ENCODE measurements around the gene SGSM1. TPM values are rescaled to one million over a fixed set of nuclear protein-coding genes. Genes with fewer than 3 reads are reported as not detected.

SGSM1 gene
- total RNA-seq, 1 experiment from 2014 or later = 4.3 TPM

GRCh38 chr22:24776525-24776924 lies 29.5 kb upstream of the SGSM1 start:
- Histone ChIP-seq H3K27me3 (ENCODE audit: insufficient read depth, low read length) (no peaks in the 10 kb centered on the region), H2AK5ac (ENCODE audit: insufficient read length, low read length) (no peak overlapping the region), H3T11ph (ENCODE audit: low read length) (no peak overlapping the region), H4K20me1 (ENCODE audit: control insufficient read depth, insufficient read depth, insufficient read length) (no peaks in the 10 kb centered on the region), H3K9ac (ENCODE audit: extremely low read depth, insufficient read length, low read length) (no peak overlapping the region), H3K4me1 (ENCODE audit: insufficient read depth, low read length) (peaks cover 4% of the 10 kb centered on the region; the same call in 1 of the 2 replicates), H3K56ac (ENCODE audit: insufficient read length, low read depth, low read length) (no peak overlapping the region), H2AFZ (ENCODE audit: low read length) (no peak overlapping the region), H3K23me2 (ENCODE audit: insufficient read length, low read depth, low read length, poor library complexity, severe bottlenecking) (no peaks in the 10 kb centered on the region), H2BK15ac (ENCODE audit: low read depth, low read length) (no peak overlapping the region), H4K5ac (ENCODE audit: insufficient read length, low read depth, low read length) (no peak overlapping the region), H3K4me2 (ENCODE audit: insufficient read depth, insufficient read length, low read length) (no peak overlapping the region), H4K8ac (replicated peaks; ENCODE audit: insufficient read length, low read depth, low read length) (no peak overlapping the region), H3K79me2 (ENCODE audit: insufficient read depth, low read length) (no peaks in the 10 kb centered on the region), H3K14ac (ENCODE audit: insufficient read depth, low read length) (no peak overlapping the region), H3K4ac (ENCODE audit: low read depth, low read length) (no peak overlapping the region), H3K23ac (ENCODE audit: insufficient read length, low read depth, low read length) (no peak overlapping the region), H2BK120ac (ENCODE audit: low read depth, low read length, poor library complexity, severe bottlenecking) (no peak overlapping the region), H3K79me1 (ENCODE audit: insufficient read depth, low read depth, low read length, poor library complexity, severe bottlenecking) (no peaks in the 10 kb centered on the region), H3K18ac (ENCODE audit: insufficient read length, low read depth, low read length) (no peak overlapping the region), H4K91ac (ENCODE audit: insufficient read length, low read depth, low read length) (no peak overlapping the region), H3K27ac (ENCODE audit: insufficient read length, low read depth, low read length) (no peak overlapping the region), H2BK5ac (ENCODE audit: insufficient read length, low read length) (no peak overlapping the region), H3K9me3 (ENCODE audit: control insufficient read depth, low read depth, low read length) (no peaks in the 10 kb centered on the region), H2BK20ac (ENCODE audit: low read depth, low read length, poor library complexity, severe bottlenecking) (no peak overlapping the region), H2BK12ac (ENCODE audit: insufficient read length, low read depth, low read length) (no peak overlapping the region)
- Mint-ChIP-seq H3K27me3 (ENCODE audit: low read depth) (no peaks in the 10 kb centered on the region), H3K27ac (no peak overlapping the region; a peak in 1 of 7 replicates), H3K9me3 (no peaks in the 10 kb centered on the region), H3K4me3 (no peak overlapping the region), H3K4me1 (peaks cover 8 to 9% of the 10 kb centered on the region in 2 experiments), H3K36me3 (ENCODE audit: insufficient read depth in 1 of 3, low read depth in 3 of 3) (no peaks in the 10 kb centered on the region)
- no peak for DNase-seq
- TF ChIP-seq, protein P1, sequence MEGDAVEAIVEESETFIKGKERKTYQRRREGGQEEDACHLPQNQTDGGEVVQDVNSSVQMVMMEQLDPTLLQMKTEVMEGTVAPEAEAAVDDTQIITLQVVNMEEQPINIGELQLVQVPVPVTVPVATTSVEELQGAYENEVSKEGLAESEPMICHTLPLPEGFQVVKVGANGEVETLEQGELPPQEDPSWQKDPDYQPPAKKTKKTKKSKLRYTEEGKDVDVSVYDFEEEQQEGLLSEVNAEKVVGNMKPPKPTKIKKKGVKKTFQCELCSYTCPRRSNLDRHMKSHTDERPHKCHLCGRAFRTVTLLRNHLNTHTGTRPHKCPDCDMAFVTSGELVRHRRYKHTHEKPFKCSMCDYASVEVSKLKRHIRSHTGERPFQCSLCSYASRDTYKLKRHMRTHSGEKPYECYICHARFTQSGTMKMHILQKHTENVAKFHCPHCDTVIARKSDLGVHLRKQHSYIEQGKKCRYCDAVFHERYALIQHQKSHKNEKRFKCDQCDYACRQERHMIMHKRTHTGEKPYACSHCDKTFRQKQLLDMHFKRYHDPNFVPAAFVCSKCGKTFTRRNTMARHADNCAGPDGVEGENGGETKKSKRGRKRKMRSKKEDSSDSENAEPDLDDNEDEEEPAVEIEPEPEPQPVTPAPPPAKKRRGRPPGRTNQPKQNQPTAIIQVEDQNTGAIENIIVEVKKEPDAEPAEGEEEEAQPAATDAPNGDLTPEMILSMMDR (conservative IDR thresholded peaks at IDR 0.05) = no peak
- no CpG with 5 or more reads among the region's 5 CpGs for WGBS (ENCODE audit: extremely low coverage, insufficient read length, low lambda C conversion rate)
